NCI-H2081 (cell line): ENCODE data around the gene UNC5C.

Source experiments
- DNase-seq, 2 experiments: peaks; one replicate each; lab custom pipeline; 2025; lab: John Stamatoyannopoulos, UW

The UNC5C gene

DNA sequence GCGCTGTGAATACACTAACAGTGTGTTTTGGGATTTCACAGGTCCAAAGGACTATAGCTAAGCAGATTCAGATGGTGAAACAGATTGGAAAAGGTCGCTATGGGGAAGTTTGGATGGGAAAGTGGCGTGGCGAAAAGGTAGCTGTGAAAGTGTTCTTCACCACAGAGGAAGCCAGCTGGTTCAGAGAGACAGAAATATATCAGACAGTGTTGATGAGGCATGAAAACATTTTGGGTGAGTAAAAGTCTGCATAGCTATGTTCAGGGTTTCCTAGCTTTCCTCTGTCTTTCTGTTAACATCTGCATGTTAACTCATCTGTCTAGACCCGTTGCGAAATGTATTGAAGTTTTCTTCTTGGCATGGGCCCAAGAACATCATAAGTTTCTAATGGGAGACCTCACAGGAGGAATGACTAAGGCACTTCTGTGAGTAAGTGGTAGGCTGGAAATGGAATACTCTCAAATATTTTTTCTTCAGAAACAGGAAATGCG lies 418.9 kb downstream of the UNC5C start:
- no peak for DNase-seq

DNA sequence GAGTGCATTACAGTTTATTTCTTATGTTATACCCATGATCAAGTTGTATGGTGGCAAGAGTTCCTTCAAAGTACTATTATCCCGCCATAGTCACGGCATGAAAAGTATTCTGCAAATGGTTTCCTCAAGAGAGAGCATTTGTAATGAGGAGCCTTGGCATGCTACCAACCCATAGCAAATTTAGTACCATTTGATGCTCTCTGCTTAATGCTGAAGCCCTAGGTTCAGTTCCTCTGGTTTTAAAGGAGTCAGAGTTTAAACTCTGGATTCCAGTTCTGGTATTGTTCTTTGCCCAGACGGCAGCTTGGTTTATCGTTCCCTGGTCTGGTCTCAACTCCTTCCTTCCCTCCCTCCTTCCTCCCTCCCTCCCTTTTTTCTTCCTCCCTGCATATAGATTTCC lies 419.7 kb downstream of the UNC5C start:
- no peak for DNase-seq

DNA sequence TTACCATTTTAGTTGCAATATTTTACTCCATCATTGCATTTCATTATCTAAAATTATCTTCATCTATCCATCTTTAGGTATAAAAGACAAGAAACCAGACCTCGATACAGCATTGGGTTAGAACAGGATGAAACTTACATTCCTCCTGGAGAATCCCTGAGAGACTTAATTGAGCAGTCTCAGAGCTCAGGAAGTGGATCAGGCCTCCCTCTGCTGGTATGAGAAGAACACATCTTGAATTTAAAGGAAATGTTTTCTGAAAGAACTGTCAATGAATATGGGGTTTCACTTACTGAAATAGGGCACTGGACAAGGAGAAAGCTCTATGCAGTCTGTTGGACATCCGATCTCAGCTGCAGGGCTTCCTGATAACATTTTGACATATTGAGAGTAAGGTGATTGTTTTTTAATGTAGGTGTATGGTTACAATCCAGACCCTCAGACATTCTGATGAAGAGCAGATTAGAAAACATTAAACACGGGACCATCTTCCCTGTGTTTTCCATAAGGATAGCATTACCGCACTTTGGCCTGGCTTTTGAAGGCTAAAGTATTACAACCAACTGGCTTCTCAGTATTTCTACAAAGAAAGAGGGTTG lies 423.8 kb downstream of the UNC5C start:
- peak; percentile 28 to 39 for DNase-seq

DNA sequence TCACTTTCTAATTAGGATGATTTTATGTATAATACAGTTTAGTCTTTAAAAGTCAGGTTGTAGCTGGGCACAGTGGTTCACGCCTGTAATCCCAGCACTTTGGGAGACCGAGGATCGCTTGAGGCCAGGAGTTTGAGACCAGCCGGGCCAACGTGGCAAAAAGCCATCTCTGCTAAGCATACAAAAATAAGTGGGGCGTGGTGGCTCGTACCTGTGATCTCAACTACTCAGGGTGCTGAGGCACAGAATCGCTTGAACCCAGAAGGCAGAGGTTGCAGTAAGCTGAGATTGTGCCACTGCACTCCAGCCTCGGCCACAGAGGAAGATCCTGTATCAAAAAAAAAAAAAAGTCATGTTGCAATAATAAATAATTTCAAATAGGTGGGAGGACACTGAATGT lies 426.8 kb downstream of the UNC5C start:
- no peak for DNase-seq

DNA sequence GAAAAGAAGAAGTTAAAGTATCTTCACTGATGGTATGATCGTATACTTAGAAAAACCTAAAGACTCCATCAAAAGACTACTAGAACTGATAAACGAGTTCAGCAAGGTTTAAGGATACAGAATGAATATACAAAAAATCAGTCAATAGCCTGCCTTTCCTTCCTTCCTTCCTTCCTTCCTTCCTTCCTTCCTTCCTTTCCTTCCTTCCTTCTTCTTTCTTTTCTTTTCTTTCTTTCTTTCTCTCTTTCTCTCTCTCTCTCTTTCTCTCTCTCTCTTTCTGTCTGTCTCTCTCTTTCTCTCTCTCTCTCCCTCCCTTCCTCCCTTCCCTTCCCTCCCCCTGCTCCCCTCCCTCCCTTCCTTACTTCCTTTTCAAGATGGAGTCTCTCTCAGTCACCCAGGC lies 428.3 kb downstream of the UNC5C start:
- no peak for DNase-seq

DNA sequence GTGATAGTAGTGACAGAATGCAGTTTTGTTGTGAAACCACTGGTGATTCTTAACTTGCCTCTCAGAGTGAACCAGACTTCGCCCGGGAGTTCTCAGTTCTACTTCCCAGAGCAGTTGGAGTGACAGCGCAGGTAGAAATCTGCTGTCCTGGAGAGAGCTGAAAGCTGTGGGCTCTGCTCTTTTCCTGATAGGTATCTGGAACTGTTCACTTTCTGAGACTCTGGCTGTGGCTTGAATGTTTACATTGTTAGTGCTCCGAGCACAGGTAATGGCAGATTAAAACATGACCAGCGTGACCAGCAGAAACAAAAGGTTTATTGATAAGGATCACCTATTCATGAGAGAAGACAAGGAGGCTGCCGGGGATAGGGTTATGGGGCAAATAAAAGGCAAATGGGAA lies 430.3 kb downstream of the UNC5C start:
- DNase-seq, result no peak

DNA sequence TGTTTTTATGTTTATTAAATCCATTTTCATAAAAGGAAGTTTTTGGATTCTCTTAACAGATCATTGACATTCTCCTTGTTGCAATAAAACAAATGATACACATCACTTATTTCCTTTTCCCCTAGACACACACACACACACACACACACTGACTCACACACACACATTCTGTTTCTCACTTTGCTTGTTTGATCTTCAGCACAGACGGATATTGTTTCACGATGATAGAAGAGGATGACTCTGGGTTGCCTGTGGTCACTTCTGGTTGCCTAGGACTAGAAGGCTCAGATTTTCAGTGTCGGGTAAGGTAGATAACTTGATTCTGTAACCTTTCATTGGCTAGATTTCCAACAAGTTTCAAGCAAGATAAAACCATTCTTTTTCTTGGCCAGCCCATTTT lies 434.3 kb downstream of the UNC5C start:
- DNase-seq, result no peak
